GM23338 (cell line): ENCODE data around the gene NTPCR. TPM values are rescaled to one million over a fixed set of nuclear protein-coding genes. Genes with fewer than 3 reads are reported as not detected.

Experiments used
- ATAC-seq: fragments of 200-7000 bp; cut with Tn5 transposase; 3 replicates; pipeline ENCODE4 v1.9.1; 2020
- DNase-seq: peaks from one replicate; pipeline ENCODE4 v3.0.0-alpha.2; 2015; ENCODE audit warnings: low spot score
- H2AFZ ChIP-seq: fragments of 200-600 bp; sonication (generic); 2 replicates; pipeline ENCODE4 v1.8.0; 2016; ENCODE audit warnings: antibody characterized with exemption, mild to moderate bottlenecking, moderate library complexity
- H3F3A ChIP-seq: fragments of 200-600 bp; sonication (generic); replicated peaks from 2 replicates; pipeline ENCODE4 v1.8.0; 2017; ENCODE audit warnings: antibody characterized with exemption, mixed run types, low read depth
- H3K27ac ChIP-seq: fragments of 200-600 bp; sonication (generic); 2 replicates; pipeline ENCODE4 v1.6.1; 2016; ENCODE audit warnings: low read depth
- H3K27me3 ChIP-seq: fragments of 200-600 bp; sonication (generic); 2 replicates; pipeline ENCODE4 v1.8.0; 2016; ENCODE audit warnings: mild to moderate bottlenecking, mixed run types, moderate library complexity; ENCODE audit not compliant: insufficient read depth
- H3K36me3 ChIP-seq: fragments of 200-600 bp; sonication (generic); 2 replicates; pipeline ENCODE4 v1.8.0; 2016; ENCODE audit warnings: mild to moderate bottlenecking; ENCODE audit not compliant: insufficient read depth
- H3K4me1 ChIP-seq: fragments of 200-600 bp; sonication (generic); 2 replicates; pipeline ENCODE4 v1.8.0; 2016; ENCODE audit warnings: mild to moderate bottlenecking, moderate library complexity; ENCODE audit not compliant: insufficient read depth
- H3K4me2 ChIP-seq: fragments of 200-600 bp; sonication (generic); 2 replicates; pipeline ENCODE4 v1.7.1; 2017; ENCODE audit warnings: mixed run types
- H3K4me3 ChIP-seq: fragments of 200-600 bp; sonication (generic); 2 replicates; pipeline ENCODE4 v1.6.1; 2016; ENCODE audit warnings: mixed run types
- H3K79me2 ChIP-seq: fragments of 200-600 bp; sonication (generic); replicated peaks from 2 replicates; pipeline ENCODE4 v1.8.0; 2017; ENCODE audit warnings: mild to moderate bottlenecking; ENCODE audit not compliant: insufficient read depth
- H3K9me2 ChIP-seq: fragments of 200-600 bp; sonication (generic); 2 replicates; pipeline ENCODE4 v1.8.0; 2017; ENCODE audit not compliant: insufficient read depth
- H4K20me1 ChIP-seq: fragments of 200-600 bp; sonication (generic); replicated peaks from 2 replicates; pipeline ENCODE4 v1.8.0; 2017; ENCODE audit warnings: mild to moderate bottlenecking; ENCODE audit not compliant: insufficient read depth
- H3K27ac Mint-ChIP-seq: 2 replicates; pipeline ENCODE4 v1.8.0; 2020; ENCODE audit warnings: inconsistent platforms, mild to moderate bottlenecking, moderate library complexity, mixed read lengths
- H3K27me3 Mint-ChIP-seq: 3 replicates; pipeline ENCODE4 v1.8.0; 2022; ENCODE audit warnings: low read depth, mild to moderate bottlenecking, moderate library complexity, mixed read lengths, inconsistent platforms; ENCODE audit not compliant: insufficient read depth, poor library complexity
- H3K36me3 Mint-ChIP-seq: 3 replicates; pipeline ENCODE4 v1.8.0; 2021; ENCODE audit warnings: low read depth, mild to moderate bottlenecking, inconsistent platforms, moderate library complexity, mixed read lengths
- H3K4me1 Mint-ChIP-seq: 3 replicates; pipeline ENCODE4 v1.8.0; 2020; ENCODE audit warnings: mild to moderate bottlenecking, inconsistent platforms, mixed read lengths
- H3K4me3 Mint-ChIP-seq: 3 replicates; pipeline ENCODE4 v1.8.0; 2021; ENCODE audit warnings: moderate library complexity, mild to moderate bottlenecking, inconsistent platforms, mixed read lengths
- H3K9me3 Mint-ChIP-seq: 3 replicates; pipeline ENCODE4 v1.8.0; 2020; ENCODE audit warnings: moderate library complexity, mild to moderate bottlenecking, inconsistent platforms, mixed read lengths
- CREB1 ChIP-seq: fragments of 250-450 bp; sonication (Bioruptor Pico); IDR thresholded peaks from 2 replicates; pipeline ENCODE4 v1.5.0; 2020; ENCODE audit warnings: low read depth, mild to moderate bottlenecking, moderate library complexity
- EZH2 ChIP-seq: fragments of 200-600 bp; sonication (generic); IDR thresholded peaks from one replicate; pipeline ENCODE4 v1.8.0; 2017; ENCODE audit warnings: antibody characterized with exemption, mild to moderate bottlenecking, low read depth; ENCODE audit not compliant: unreplicated experiment
- JUNB ChIP-seq: IDR thresholded peaks from one replicate; pipeline ENCODE4 v1.6.1; 2016; ENCODE audit warnings: antibody characterized with exemption; ENCODE audit not compliant: unreplicated experiment
- POLR2AphosphoS5 ChIP-seq: IDR thresholded peaks from 2 replicates; pipeline ENCODE4 v1.6.1; 2016; ENCODE audit warnings: antibody characterized with exemption, low read depth
- STAT1 ChIP-seq: IDR thresholded peaks from one replicate; pipeline ENCODE4 v1.6.1; 2016; ENCODE audit warnings: antibody characterized with exemption; ENCODE audit not compliant: unreplicated experiment
- ZNF114 ChIP-seq: fragments of 250-450 bp; sonication (Bioruptor Pico); IDR thresholded peaks from 2 replicates; pipeline ENCODE4 v1.5.0; 2020; ENCODE audit warnings: mild to moderate bottlenecking, moderate library complexity
- ZNF331 ChIP-seq: fragments of 250-450 bp; sonication (Bioruptor Pico); IDR thresholded peaks from 2 replicates; pipeline ENCODE4 v1.5.0; 2020; ENCODE audit warnings: low read depth, mild to moderate bottlenecking, moderate library complexity
- polyA plus RNA-seq: library from polyadenylated mRNA; unstranded; fragments of >200 nt; fragmentation: Nextera tagmentation; extraction: Ambion mirVana; gene quantifications from 2 replicates; pipeline ENCODE4 v1.2.1, GENCODE V29; 2016
- total RNA-seq: library from RNA; depleted of rRNA; stranded (reverse); fragments of >200 nt; shearing (Covaris generic); gene quantifications from 2 replicates; pipeline ENCODE4 v1.2.3, GENCODE V29; 2014
- TF ChIP-seq, protein P1 (sequence below): IDR thresholded peaks from one replicate; pipeline ENCODE4 v1.6.1; 2018; ENCODE audit warnings: antibody characterized with exemption; ENCODE audit not compliant: unreplicated experiment
- TF ChIP-seq, protein P2 (sequence below): IDR thresholded peaks from 2 replicates; pipeline ENCODE4 v1.6.1; 2016; ENCODE audit warnings: antibody characterized with exemption

NTPCR gene
- total and polyA plus RNA-seq, 2 experiments from 2014 or later, result 64.1 to 150 TPM

DNA sequence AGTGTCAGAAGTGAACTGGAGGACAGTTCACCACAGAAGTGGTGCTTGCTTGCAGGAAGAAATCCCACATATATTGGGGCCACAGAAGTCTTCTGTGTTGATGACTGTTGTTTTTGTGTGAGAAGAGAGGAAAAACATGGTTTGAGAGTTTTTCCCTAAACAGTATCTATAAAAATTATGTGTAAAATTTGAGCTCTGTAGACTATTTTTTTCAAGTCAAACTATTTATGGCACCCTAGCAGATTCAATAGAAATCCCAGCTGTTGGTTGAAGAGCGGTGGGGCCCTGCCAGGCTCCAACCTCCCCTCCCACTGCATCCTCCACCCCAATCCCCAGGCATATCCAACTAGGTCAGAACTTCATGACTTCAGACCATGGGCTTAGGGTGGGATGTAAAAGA, 61.6 kb downstream of the NTPCR start (continued):
- TF ChIP-seq, protein P1, sequence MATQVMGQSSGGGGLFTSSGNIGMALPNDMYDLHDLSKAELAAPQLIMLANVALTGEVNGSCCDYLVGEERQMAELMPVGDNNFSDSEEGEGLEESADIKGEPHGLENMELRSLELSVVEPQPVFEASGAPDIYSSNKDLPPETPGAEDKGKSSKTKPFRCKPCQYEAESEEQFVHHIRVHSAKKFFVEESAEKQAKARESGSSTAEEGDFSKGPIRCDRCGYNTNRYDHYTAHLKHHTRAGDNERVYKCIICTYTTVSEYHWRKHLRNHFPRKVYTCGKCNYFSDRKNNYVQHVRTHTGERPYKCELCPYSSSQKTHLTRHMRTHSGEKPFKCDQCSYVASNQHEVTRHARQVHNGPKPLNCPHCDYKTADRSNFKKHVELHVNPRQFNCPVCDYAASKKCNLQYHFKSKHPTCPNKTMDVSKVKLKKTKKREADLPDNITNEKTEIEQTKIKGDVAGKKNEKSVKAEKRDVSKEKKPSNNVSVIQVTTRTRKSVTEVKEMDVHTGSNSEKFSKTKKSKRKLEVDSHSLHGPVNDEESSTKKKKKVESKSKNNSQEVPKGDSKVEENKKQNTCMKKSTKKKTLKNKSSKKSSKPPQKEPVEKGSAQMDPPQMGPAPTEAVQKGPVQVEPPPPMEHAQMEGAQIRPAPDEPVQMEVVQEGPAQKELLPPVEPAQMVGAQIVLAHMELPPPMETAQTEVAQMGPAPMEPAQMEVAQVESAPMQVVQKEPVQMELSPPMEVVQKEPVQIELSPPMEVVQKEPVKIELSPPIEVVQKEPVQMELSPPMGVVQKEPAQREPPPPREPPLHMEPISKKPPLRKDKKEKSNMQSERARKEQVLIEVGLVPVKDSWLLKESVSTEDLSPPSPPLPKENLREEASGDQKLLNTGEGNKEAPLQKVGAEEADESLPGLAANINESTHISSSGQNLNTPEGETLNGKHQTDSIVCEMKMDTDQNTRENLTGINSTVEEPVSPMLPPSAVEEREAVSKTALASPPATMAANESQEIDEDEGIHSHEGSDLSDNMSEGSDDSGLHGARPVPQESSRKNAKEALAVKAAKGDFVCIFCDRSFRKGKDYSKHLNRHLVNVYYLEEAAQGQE, result no peak
- TF ChIP-seq, protein P2, sequence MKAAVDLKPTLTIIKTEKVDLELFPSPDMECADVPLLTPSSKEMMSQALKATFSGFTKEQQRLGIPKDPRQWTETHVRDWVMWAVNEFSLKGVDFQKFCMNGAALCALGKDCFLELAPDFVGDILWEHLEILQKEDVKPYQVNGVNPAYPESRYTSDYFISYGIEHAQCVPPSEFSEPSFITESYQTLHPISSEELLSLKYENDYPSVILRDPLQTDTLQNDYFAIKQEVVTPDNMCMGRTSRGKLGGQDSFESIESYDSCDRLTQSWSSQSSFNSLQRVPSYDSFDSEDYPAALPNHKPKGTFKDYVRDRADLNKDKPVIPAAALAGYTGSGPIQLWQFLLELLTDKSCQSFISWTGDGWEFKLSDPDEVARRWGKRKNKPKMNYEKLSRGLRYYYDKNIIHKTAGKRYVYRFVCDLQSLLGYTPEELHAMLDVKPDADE, result no peak

DNA sequence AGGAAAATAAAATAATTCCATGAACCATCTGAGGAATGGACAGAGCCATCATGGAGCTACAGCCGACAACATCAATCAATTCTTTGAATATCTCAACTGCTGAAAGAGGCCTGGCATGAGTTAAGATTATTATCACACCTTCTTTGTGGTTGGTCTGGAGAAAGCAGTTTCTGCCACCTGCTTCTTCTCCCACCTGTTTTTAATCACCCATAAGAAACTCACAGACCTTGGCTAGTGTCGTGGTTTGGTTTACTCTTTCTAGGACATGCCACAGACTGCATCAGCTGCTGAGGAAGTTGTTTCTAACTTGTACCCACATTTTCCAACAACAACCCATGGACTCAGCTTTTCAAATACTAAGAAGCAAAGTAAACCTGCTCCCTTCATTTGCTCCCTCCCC, 65.6 kb downstream of the NTPCR start:
- H3K9me3 Mint-ChIP-seq, result no peaks in the 10 kb centered on the region
- TF ChIP-seq ZNF114 (CRISPR knock-in tag), result no peak
- TF ChIP-seq, protein P1, result no peak
- no peak for TF ChIP-seq CREB1 (CRISPR knock-in tag)
- no peak for TF ChIP-seq EZH2
- TF ChIP-seq STAT1, result no peak
- TF ChIP-seq, protein P2, result no peak
- no peak for TF ChIP-seq POLR2AphosphoS5
- TF ChIP-seq JUNB, result no peak
- TF ChIP-seq ZNF331, result no peak
- Histone ChIP-seq H2AFZ (no peak overlapping the region), H4K20me1 (no peaks in the 10 kb centered on the region; the same call in 1 of the 2 replicates), H3K4me1 (no peaks in the 10 kb centered on the region), H3K79me2 (no peaks in the 10 kb centered on the region), H3K9me2 (no peaks in the 10 kb centered on the region), H3K4me3 (no peak overlapping the region), H3F3A (no peaks in the 10 kb centered on the region), H3K36me3 (peaks cover 21% of the 10 kb centered on the region), H3K27me3 (no peaks in the 10 kb centered on the region), H3K27ac (no peak overlapping the region), H3K4me2 (no peak overlapping the region)
- ATAC-seq (no peak), DNase-seq (no peak)
- no peak overlapping the region for H3K4me3 Mint-ChIP-seq
- H3K27ac Mint-ChIP-seq, result no peak overlapping the region
- peaks cover 7% of the 10 kb centered on the region; the same call in 2 of the 3 replicates for H3K4me1 Mint-ChIP-seq
- peaks cover 3% of the 10 kb centered on the region for H3K27me3 Mint-ChIP-seq
- H3K36me3 Mint-ChIP-seq, result peaks cover 53% of the 10 kb centered on the region
